D341Med (cell line): Measurements from ENCODE around the gene UQCRC1.
"Not testable (repeated sequence)": the region's sequence is repeated elsewhere in the genome, so short reads cannot be mapped to it uniquely, and the experiment has no call there.

Experiments
- DNase-seq: peaks from one replicate; pipeline ENCODE4 v3.0.0; 2012; ENCODE audit warnings: low spot score

UQCRC1 gene

GRCh38 chr3:48555231-48555948 lies 54.1 kb downstream of the UQCRC1 start:
- no peak for DNase-seq

- DNase-seq, result no peak
Measured at GRCh38 chr3:48553886-48554845, 55.3 kb downstream of the UQCRC1 start.

- DNase-seq, result no peak
Measured at GRCh38 chr3:48553361-48553760, 56.1 kb downstream of the UQCRC1 start.

GRCh38 chr3:48552111-48552951 lies 57.1 kb downstream of the UQCRC1 start:
- DNase-seq, result no peak

GRCh38 chr3:48551651-48552050 lies 57.8 kb downstream of the UQCRC1 start:
- not testable (repeated sequence) for DNase-seq
